Neuron (in vitro differentiated cells): ENCODE results near the gene GULP1.

Experiments used
- H2AFZ ChIP-seq: one replicate; pipeline ENCODE4 v1.6.1; 2013; ENCODE audit warnings: low read depth, mild to moderate bottlenecking, inconsistent platforms, low read length, moderate library complexity
- H3K27me3 ChIP-seq: one replicate; pipeline ENCODE4 v1.6.1; 2013; ENCODE audit warnings: low read length; ENCODE audit not compliant: insufficient read depth
- H3K36me3 ChIP-seq: one replicate; pipeline ENCODE4 v1.6.1; 2013; ENCODE audit warnings: low read length; ENCODE audit not compliant: insufficient read depth
- H3K4me1 ChIP-seq: one replicate; pipeline ENCODE4 v1.6.1; 2013; ENCODE audit warnings: low read length; ENCODE audit not compliant: insufficient read depth
- H3K4me3 ChIP-seq: 2 replicates; pipeline ENCODE4 v1.5.1; 2013; ENCODE audit warnings: mild to moderate bottlenecking, low read length, moderate library complexity
- H3K9me3 ChIP-seq: one replicate; pipeline ENCODE4 v1.6.1; 2013; ENCODE audit warnings: low read length

Gene GULP1

GRCh38 chr2:188338463-188338862 is 46.8 kb downstream of the GULP1 start:
- Histone ChIP-seq H3K9me3 (no peaks in the 10 kb centered on the region), H2AFZ (no peak overlapping the region), H3K4me3 (no peak overlapping the region), H3K36me3 (no peaks in the 10 kb centered on the region), H3K4me1 (peaks cover 7% of the 10 kb centered on the region), H3K27me3 (no peaks in the 10 kb centered on the region)

GRCh38 chr2:188340257-188340656 is 48.6 kb downstream of the GULP1 start:
- Histone ChIP-seq H3K9me3 (no peaks in the 10 kb centered on the region), H3K27me3 (no peaks in the 10 kb centered on the region)

GRCh38 chr2:188345020-188345419 is 53.3 kb downstream of the GULP1 start:
- no peaks in the 10 kb centered on the region for H3K9me3 ChIP-seq
- H3K36me3 ChIP-seq: no peaks in the 10 kb centered on the region
- no peaks in the 10 kb centered on the region for H3K4me1 ChIP-seq
- no peaks in the 10 kb centered on the region for H3K27me3 ChIP-seq
- H3K4me3 ChIP-seq: no peak overlapping the region
- H2AFZ ChIP-seq: no peak overlapping the region

More at GRCh38 chr2:188340257-188340656, 48.6 kb downstream of the GULP1 start:
- H2AFZ ChIP-seq: no peak overlapping the region
- no peak overlapping the region for H3K4me3 ChIP-seq
- H3K4me1 ChIP-seq: no peaks in the 10 kb centered on the region
- no peaks in the 10 kb centered on the region for H3K36me3 ChIP-seq

GRCh38 chr2:188345426-188345825 is 53.8 kb downstream of the GULP1 start:
- no peaks in the 10 kb centered on the region for H3K9me3 ChIP-seq
- no peaks in the 10 kb centered on the region for H3K4me1 ChIP-seq
- H2AFZ ChIP-seq: no peak overlapping the region
- no peaks in the 10 kb centered on the region for H3K27me3 ChIP-seq
- H3K36me3 ChIP-seq: no peaks in the 10 kb centered on the region
- H3K4me3 ChIP-seq: no peak overlapping the region

- H3K36me3 ChIP-seq: no peaks in the 10 kb centered on the region
- no peaks in the 10 kb centered on the region for H3K27me3 ChIP-seq
- no peak overlapping the region for H2AFZ ChIP-seq
- H3K9me3 ChIP-seq: no peaks in the 10 kb centered on the region
- no peaks in the 10 kb centered on the region for H3K4me1 ChIP-seq
- no peak overlapping the region for H3K4me3 ChIP-seq
Measured at GRCh38 chr2:188345831-188346458, 54.3 kb downstream of the GULP1 start.

GRCh38 chr2:188349019-188349418 is 57.3 kb downstream of the GULP1 start:
- H3K36me3 ChIP-seq: no peaks in the 10 kb centered on the region
- no peaks in the 10 kb centered on the region for H3K9me3 ChIP-seq
- H3K27me3 ChIP-seq: no peaks in the 10 kb centered on the region
- no peak overlapping the region for H2AFZ ChIP-seq
- H3K4me1 ChIP-seq: no peaks in the 10 kb centered on the region
- H3K4me3 ChIP-seq: no peak overlapping the region

GRCh38 chr2:188353282-188353681 is 61.6 kb downstream of the GULP1 start:
- no peaks in the 10 kb centered on the region for H3K27me3 ChIP-seq
- no peaks in the 10 kb centered on the region for H3K36me3 ChIP-seq
- H3K4me3 ChIP-seq: no peak overlapping the region
- no peaks in the 10 kb centered on the region for H3K4me1 ChIP-seq
- H3K9me3 ChIP-seq: peaks cover 3% of the 10 kb centered on the region
- H2AFZ ChIP-seq: no peak overlapping the region

GRCh38 chr2:188360485-188361263 is 69.0 kb downstream of the GULP1 start:
- Histone ChIP-seq H2AFZ (no peak overlapping the region), H3K27me3 (no peaks in the 10 kb centered on the region), H3K36me3 (no peaks in the 10 kb centered on the region), H3K4me1 (peaks cover 6% of the 10 kb centered on the region), H3K9me3 (no peaks in the 10 kb centered on the region), H3K4me3 (no peak overlapping the region)

GRCh38 chr2:188364033-188364630 is 72.5 kb downstream of the GULP1 start:
- no peak overlapping the region for H3K4me3 ChIP-seq
- H2AFZ ChIP-seq: no peak overlapping the region
- no peaks in the 10 kb centered on the region for H3K9me3 ChIP-seq
- no peaks in the 10 kb centered on the region for H3K36me3 ChIP-seq
- no peaks in the 10 kb centered on the region for H3K27me3 ChIP-seq
- H3K4me1 ChIP-seq: peaks cover 6% of the 10 kb centered on the region

GRCh38 chr2:188365058-188365641 is 73.5 kb downstream of the GULP1 start:
- Histone ChIP-seq H3K4me1 (peaks cover 6% of the 10 kb centered on the region), H2AFZ (no peak overlapping the region), H3K4me3 (no peak overlapping the region), H3K9me3 (no peaks in the 10 kb centered on the region), H3K27me3 (no peaks in the 10 kb centered on the region), H3K36me3 (no peaks in the 10 kb centered on the region)

- no peaks in the 10 kb centered on the region for H3K9me3 ChIP-seq
- H3K4me3 ChIP-seq: no peak overlapping the region
- H3K4me1 ChIP-seq: no peaks in the 10 kb centered on the region
- no peaks in the 10 kb centered on the region for H3K36me3 ChIP-seq
- H3K27me3 ChIP-seq: no peaks in the 10 kb centered on the region
- H2AFZ ChIP-seq: no peak overlapping the region
Measured at GRCh38 chr2:188367164-188367563, 75.5 kb downstream of the GULP1 start.

GRCh38 chr2:188369365-188369764 is 77.7 kb downstream of the GULP1 start:
- Histone ChIP-seq H3K9me3 (no peaks in the 10 kb centered on the region), H3K27me3 (no peaks in the 10 kb centered on the region), H3K4me3 (no peak overlapping the region), H2AFZ (no peak overlapping the region), H3K4me1 (no peaks in the 10 kb centered on the region), H3K36me3 (no peaks in the 10 kb centered on the region)

GRCh38 chr2:188378371-188378950 is 86.8 kb downstream of the GULP1 start:
- Histone ChIP-seq H3K36me3 (no peaks in the 10 kb centered on the region), H3K4me3 (no peak overlapping the region), H3K4me1 (no peaks in the 10 kb centered on the region), H3K9me3 (peaks cover 2% of the 10 kb centered on the region), H3K27me3 (no peaks in the 10 kb centered on the region), H2AFZ (no peak overlapping the region)
